H1 (cell line): Measurements from ENCODE around the gene CDH8.

Experiments used
- CBX8 ChIP-seq: fragments of 300-800, 300-1000 bp; sonication (generic); IDR thresholded peaks from 2 replicates; pipeline ENCODE4 v1.7.1; 2016; ENCODE audit warnings: low read depth, low read length, borderline replicate concordance
- CHD2 ChIP-seq: IDR thresholded peaks from 2 replicates; pipeline ENCODE4 v1.6.1; 2012; ENCODE audit warnings: low read length, improper control_type of control experiment
- HDAC2 ChIP-seq, 2 experiments: fragments of 300-600 bp in 1 of 2; sonication (generic) in 1 of 2; IDR thresholded peaks; 2 replicates each; pipeline ENCODE4 v1.6.1; 2011 to 2012; ENCODE audit warnings: low read depth in 2 of 2, low read length in 2 of 2, mild to moderate bottlenecking in 2 of 2, moderate library complexity in 2 of 2, borderline replicate concordance in 1 of 2, inconsistent platforms in 1 of 2
- RAD21 ChIP-seq, 2 experiments: IDR thresholded peaks in 1 of 2; conservative IDR thresholded peaks in 1 of 2; 2 replicates each; pipeline ENCODE4 v1.6.1; 2011; ENCODE audit warnings: low read depth in 2 of 2, low read length in 2 of 2, improper control_type of control experiment in 1 of 2, inconsistent platforms in 1 of 2, mild to moderate bottlenecking in 1 of 2, moderate library complexity in 1 of 2
- SIN3A ChIP-seq, 2 experiments: IDR thresholded peaks in 1 of 2; conservative IDR thresholded peaks in 1 of 2; 2 replicates each; pipeline ENCODE4 v1.6.1; 2011 to 2012; ENCODE audit warnings: low read length in 2 of 2, improper control_type of control experiment in 1 of 2, low read depth in 1 of 2, mild to moderate bottlenecking in 1 of 2
- SP2 ChIP-seq: IDR thresholded peaks from 2 replicates; pipeline ENCODE4 v1.6.1; 2012; ENCODE audit warnings: mild to moderate bottlenecking, low read length, inconsistent platforms
- TF ChIP-seq, protein P1 (sequence below): IDR thresholded peaks from 2 replicates; pipeline ENCODE4 v1.6.1; 2012; ENCODE audit warnings: inconsistent platforms

GRCh38 chr16:61665512-61665911 is 370.7 kb downstream of the CDH8 start:
- no peak for TF ChIP-seq RAD21 (IDR thresholded peaks at IDR 0.05 in 1 of 2, conservative IDR thresholded peaks at IDR 0.05 in 1 of 2; ENCODE audit: low read depth in 2 of 2, low read length in 2 of 2)
- TF ChIP-seq CHD2 = no peak
- TF ChIP-seq, protein P1, sequence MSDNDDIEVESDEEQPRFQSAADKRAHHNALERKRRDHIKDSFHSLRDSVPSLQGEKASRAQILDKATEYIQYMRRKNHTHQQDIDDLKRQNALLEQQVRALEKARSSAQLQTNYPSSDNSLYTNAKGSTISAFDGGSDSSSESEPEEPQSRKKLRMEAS = no peak
- no peak for TF ChIP-seq CBX8
- TF ChIP-seq SIN3A (conservative IDR thresholded peaks at IDR 0.05 in 1 of 2, IDR thresholded peaks at IDR 0.05 in 1 of 2; ENCODE audit: low read depth in 1 of 2, low read length in 2 of 2) = no peak
- TF ChIP-seq HDAC2 (IDR thresholded peaks at IDR 0.05; ENCODE audit: borderline replicate concordance in 1 of 2, low read depth in 2 of 2, low read length in 2 of 2) = no peak
- TF ChIP-seq SP2 = no peak
